ENCODE results near the gene AKT3.

DNA sequence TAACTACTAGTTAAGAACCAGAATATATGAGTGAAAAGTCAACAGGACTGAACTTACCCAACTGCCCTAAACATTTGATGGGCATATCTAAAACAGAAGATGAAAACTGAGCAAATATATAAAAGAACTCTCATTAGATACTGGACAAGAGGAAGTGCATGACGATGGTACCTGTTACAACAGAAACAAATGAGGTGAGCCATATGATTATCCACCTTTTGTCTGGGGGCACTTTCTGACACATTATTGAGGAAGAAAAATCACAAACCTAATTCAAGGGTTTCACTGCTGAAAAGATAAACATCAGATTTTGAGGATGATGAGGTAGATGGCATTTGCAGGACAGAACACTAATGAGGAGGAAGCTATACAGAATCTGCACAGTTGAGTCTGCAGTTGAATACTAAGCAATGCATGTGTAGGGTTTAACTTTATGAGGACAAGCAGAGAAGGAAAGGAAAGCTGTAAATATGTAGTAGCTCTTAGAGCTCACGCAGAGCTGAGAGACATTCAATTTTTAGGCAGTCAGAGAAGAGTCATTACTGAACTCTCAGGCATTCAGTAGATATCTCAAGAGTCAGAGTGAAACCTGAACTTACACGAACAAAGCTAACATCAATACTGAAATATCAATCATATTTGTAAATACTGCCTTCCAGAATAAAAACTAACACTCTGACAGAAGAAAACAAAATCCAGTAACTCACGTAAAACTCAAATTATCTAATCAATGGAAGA lies 262.1 kb downstream of the AKT3 start:
- TF ChIP-seq, protein P1, sequence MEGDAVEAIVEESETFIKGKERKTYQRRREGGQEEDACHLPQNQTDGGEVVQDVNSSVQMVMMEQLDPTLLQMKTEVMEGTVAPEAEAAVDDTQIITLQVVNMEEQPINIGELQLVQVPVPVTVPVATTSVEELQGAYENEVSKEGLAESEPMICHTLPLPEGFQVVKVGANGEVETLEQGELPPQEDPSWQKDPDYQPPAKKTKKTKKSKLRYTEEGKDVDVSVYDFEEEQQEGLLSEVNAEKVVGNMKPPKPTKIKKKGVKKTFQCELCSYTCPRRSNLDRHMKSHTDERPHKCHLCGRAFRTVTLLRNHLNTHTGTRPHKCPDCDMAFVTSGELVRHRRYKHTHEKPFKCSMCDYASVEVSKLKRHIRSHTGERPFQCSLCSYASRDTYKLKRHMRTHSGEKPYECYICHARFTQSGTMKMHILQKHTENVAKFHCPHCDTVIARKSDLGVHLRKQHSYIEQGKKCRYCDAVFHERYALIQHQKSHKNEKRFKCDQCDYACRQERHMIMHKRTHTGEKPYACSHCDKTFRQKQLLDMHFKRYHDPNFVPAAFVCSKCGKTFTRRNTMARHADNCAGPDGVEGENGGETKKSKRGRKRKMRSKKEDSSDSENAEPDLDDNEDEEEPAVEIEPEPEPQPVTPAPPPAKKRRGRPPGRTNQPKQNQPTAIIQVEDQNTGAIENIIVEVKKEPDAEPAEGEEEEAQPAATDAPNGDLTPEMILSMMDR (IDR thresholded peaks at IDR 0.05; ENCODE audit: poor library complexity): no peak
- TF ChIP-seq EZH2phosphoT487 (IDR thresholded peaks at IDR 0.05; ENCODE audit: low read depth, severe bottlenecking, unreplicated experiment) (no peak), EZH2 (IDR thresholded peaks at IDR 0.05; ENCODE audit: borderline replicate concordance) (no peak)
